GM23248 (cell line): Measurements from ENCODE around the gene GALNT10. TPM values are rescaled to one million over a fixed set of nuclear protein-coding genes. Genes with fewer than 3 reads are reported as not detected.
A peak's percentile ranks its signal among the peaks of the same experiment; 100 is the strongest.

Experiments
- DNase-seq: peaks from one replicate; pipeline ENCODE4 v3.0.0-alpha.2; 2015
- H2AFZ ChIP-seq: fragments of 200-600 bp; sonication (generic); 2 replicates; pipeline ENCODE4 v1.6.1; 2016; ENCODE audit warnings: antibody characterized with exemption
- H3F3A ChIP-seq: fragments of 200-600 bp; sonication (generic); 2 replicates; pipeline ENCODE4 v1.6.1; 2016; ENCODE audit warnings: mild to moderate bottlenecking, antibody characterized with exemption, mixed run types; ENCODE audit not compliant: insufficient read depth
- H3K27ac ChIP-seq: fragments of 200-600 bp; sonication (generic); 2 replicates; pipeline ENCODE4 v1.5.1; 2016; ENCODE audit warnings: mild to moderate bottlenecking
- H3K27me3 ChIP-seq: fragments of 200-600 bp; sonication (generic); replicated peaks from 2 replicates; pipeline ENCODE4 v1.6.1; 2016; ENCODE audit warnings: mild to moderate bottlenecking; ENCODE audit not compliant: insufficient read depth
- H3K36me3 ChIP-seq: fragments of 200-600 bp; sonication (generic); 2 replicates; pipeline ENCODE4 v1.6.1; 2016; ENCODE audit warnings: low read depth, mild to moderate bottlenecking
- H3K4me1 ChIP-seq: fragments of 200-600 bp; sonication (generic); 2 replicates; pipeline ENCODE4 v1.6.1; 2016; ENCODE audit warnings: mild to moderate bottlenecking; ENCODE audit not compliant: insufficient read depth
- H3K4me2 ChIP-seq: fragments of 200-600 bp; sonication (generic); one replicate; pipeline ENCODE4 v1.6.1; 2016; ENCODE audit warnings: mild to moderate bottlenecking; ENCODE audit not compliant: unreplicated experiment
- H3K4me3 ChIP-seq: fragments of 200-600 bp; sonication (generic); 2 replicates; pipeline ENCODE4 v1.5.1; 2016; ENCODE audit warnings: mild to moderate bottlenecking
- H3K79me2 ChIP-seq: fragments of 200-600 bp; sonication (generic); 2 replicates; pipeline ENCODE4 v1.6.1; 2016; ENCODE audit warnings: mild to moderate bottlenecking; ENCODE audit not compliant: insufficient read depth
- H3K9ac ChIP-seq: fragments of 200-600 bp; sonication (generic); 2 replicates; pipeline ENCODE4 v1.6.1; 2016; ENCODE audit warnings: mild to moderate bottlenecking
- H3K9me2 ChIP-seq: fragments of 200-600 bp; sonication (generic); 2 replicates; pipeline ENCODE4 v1.6.1; 2016; ENCODE audit warnings: mixed run types, mild to moderate bottlenecking, moderate library complexity; ENCODE audit not compliant: insufficient read depth
- H3K9me3 ChIP-seq: fragments of 200-600 bp; sonication (generic); one replicate; pipeline ENCODE4 v1.6.1; 2017; ENCODE audit warnings: low read depth
- H4K20me1 ChIP-seq: fragments of 200-600 bp; sonication (generic); 2 replicates; pipeline ENCODE4 v1.6.0; 2016; ENCODE audit not compliant: insufficient read depth
- EZH2 ChIP-seq: fragments of 200-600 bp; sonication (generic); IDR thresholded peaks from 2 replicates; pipeline ENCODE4 v1.6.1; 2018; ENCODE audit warnings: antibody characterized with exemption, mild to moderate bottlenecking; ENCODE audit not compliant: insufficient read depth, poor library complexity, severe bottlenecking
- EZH2phosphoT487 ChIP-seq: fragments of 200-600 bp; sonication (generic); IDR thresholded peaks from 2 replicates; pipeline ENCODE4 v1.6.1; 2018; ENCODE audit warnings: antibody characterized with exemption, moderate library complexity, mild to moderate bottlenecking, low read depth; ENCODE audit not compliant: insufficient read depth
- WGBS, 2 experiments: methylation state at CpG; one replicate each; pipeline ENCODE4 v1.1.6; 2015 to 2017; ENCODE audit warnings: low lambda C conversion rate in 2 of 2, low coverage in 1 of 2; ENCODE audit errors: missing lambda C conversion rate in 2 of 2; 5-methylcytosine and 5-hydroxymethylcytosine counted together
- in situ Hi-C: fragments of 300-500 bp; cut with MboI; formaldehyde crosslinking; loops from 2 replicates; pipeline ENCODE4 v1.15.0; 2020
- polyA plus RNA-seq: library from polyadenylated mRNA; unstranded; fragments of >200 nt; fragmentation: Nextera tagmentation; extraction: Ambion mirVana; gene quantifications from 2 replicates; pipeline ENCODE4 v1.2.1, GENCODE V29; 2016
- total RNA-seq: library from RNA; depleted of rRNA; stranded (reverse); fragments of >200 nt; shearing (Covaris generic); gene quantifications from 2 replicates; pipeline ENCODE4 v1.2.3, GENCODE V29; 2014

GALNT10 gene
- total and polyA plus RNA-seq, 2 experiments from 2014 or later, result 23.3 to 67.9 TPM

- in situ Hi-C loops, result no loop called here
- no peaks in the 10 kb centered on the region for H3K27me3 ChIP-seq
- H3K4me3 ChIP-seq, result no peak overlapping the region
- TF ChIP-seq EZH2 (no peak), EZH2phosphoT487 (no peak)
- no peaks in the 10 kb centered on the region for H3K9me2 ChIP-seq
- no peak overlapping the region for H3K27ac ChIP-seq
- no peak overlapping the region for H3K9ac ChIP-seq
- no peak overlapping the region for H3K4me2 ChIP-seq
- H3K79me2 ChIP-seq, result peaks cover 69% of the 10 kb centered on the region
- no peaks in the 10 kb centered on the region for H4K20me1 ChIP-seq
- H3F3A ChIP-seq, result peaks cover 18% of the 10 kb centered on the region
- no peak overlapping the region for H2AFZ ChIP-seq
- peaks cover 4% of the 10 kb centered on the region; the same call in 1 of the 2 replicates for H3K36me3 ChIP-seq
- H3K4me1 ChIP-seq, result peaks cover 11% of the 10 kb centered on the region
- no peaks in the 10 kb centered on the region for H3K9me3 ChIP-seq
- DNase-seq, result no peak
These were observed 125.2 kb downstream of the GALNT10 start for GRCh38 chr5:154315756-154316155.

- Histone ChIP-seq H3K4me1 (peaks cover 11% of the 10 kb centered on the region), H3K27me3 (no peaks in the 10 kb centered on the region), H3K9me3 (no peaks in the 10 kb centered on the region), H3K27ac (no peak overlapping the region), H4K20me1 (no peaks in the 10 kb centered on the region), H3K79me2 (peaks cover 69% of the 10 kb centered on the region), H3F3A (peaks cover 12% of the 10 kb centered on the region), H2AFZ (no peak overlapping the region), H3K36me3 (peaks cover 4% of the 10 kb centered on the region; the same call in 1 of the 2 replicates), H3K4me3 (no peak overlapping the region), H3K4me2 (no peak overlapping the region), H3K9me2 (no peaks in the 10 kb centered on the region), H3K9ac (no peak overlapping the region)
- 85% methylated on average over 6 of the region's 6 CpGs for WGBS, 2 experiments
- peak; percentile 18 for DNase-seq
- in situ Hi-C loops, result no loop called here
- TF ChIP-seq EZH2 (no peak), EZH2phosphoT487 (no peak)
These were observed 125.8 kb downstream of the GALNT10 start for GRCh38 chr5:154316223-154316935.

- Histone ChIP-seq H3K27me3 (no peaks in the 10 kb centered on the region), H4K20me1 (no peaks in the 10 kb centered on the region), H3K27ac (no peak overlapping the region), H3K79me2 (peaks cover 72% of the 10 kb centered on the region), H3K9me2 (no peaks in the 10 kb centered on the region), H3K9me3 (no peaks in the 10 kb centered on the region), H3K4me3 (no peak overlapping the region), H3F3A (no peaks in the 10 kb centered on the region), H3K4me2 (no peak overlapping the region), H3K9ac (no peak overlapping the region), H2AFZ (no peak overlapping the region), H3K36me3 (no peaks in the 10 kb centered on the region), H3K4me1 (peaks cover 2% of the 10 kb centered on the region)
- no peak for DNase-seq
- TF ChIP-seq EZH2 (no peak), EZH2phosphoT487 (no peak)
- WGBS, 2 experiments, result 85 to 87% methylated on average over 3 of the region's 3 CpGs
- in situ Hi-C loops, result no loop called here
These were observed 127.4 kb downstream of the GALNT10 start for GRCh38 chr5:154317916-154318315.

- Histone ChIP-seq H3K79me2 (peaks cover 72% of the 10 kb centered on the region), H3K27ac (no peak overlapping the region), H3K4me1 (no peaks in the 10 kb centered on the region), H2AFZ (no peak overlapping the region), H3K9me3 (no peaks in the 10 kb centered on the region), H4K20me1 (no peaks in the 10 kb centered on the region), H3K4me3 (no peak overlapping the region), H3K9me2 (no peaks in the 10 kb centered on the region), H3F3A (no peaks in the 10 kb centered on the region), H3K9ac (no peak overlapping the region), H3K4me2 (no peak overlapping the region), H3K27me3 (no peaks in the 10 kb centered on the region), H3K36me3 (no peaks in the 10 kb centered on the region)
- in situ Hi-C loops, result no loop called here
- no peak for TF ChIP-seq EZH2phosphoT487
- no peak for TF ChIP-seq EZH2
- DNase-seq, result no peak
- WGBS, 2 experiments, result 95 to 100% methylated on average over 1 of the region's 1 CpG
These were observed 128.2 kb downstream of the GALNT10 start for GRCh38 chr5:154318691-154319090.
